PFSK-1 (cell line): ENCODE measurements around the gene INPP4B.

Source experiments
- FOXP2 ChIP-seq: optimal IDR thresholded peaks from 2 replicates; pipeline ENCODE3; 2011; ENCODE audit warnings: borderline replicate concordance, control low read depth, inconsistent platforms; ENCODE audit not compliant: insufficient read depth; ENCODE audit errors: extremely low read length, extremely low read depth
- POLR2AphosphoS5 ChIP-seq: IDR thresholded peaks from 2 replicates; pipeline ENCODE4 v1.6.1; 2012; ENCODE audit warnings: low read depth, mild to moderate bottlenecking, control low read depth, low read length, moderate library complexity
- REST ChIP-seq, 2 experiments: IDR thresholded peaks; 2 replicates each; pipeline versions ENCODE4 v1.6.1 to v1.8.0; 2011 to 2012; ENCODE audit warnings: low read depth in 2 of 2, low read length in 2 of 2, control low read depth in 1 of 2, inconsistent platforms in 1 of 2, mild to moderate bottlenecking in 1 of 2, moderate library complexity in 1 of 2; ENCODE audit not compliant: insufficient read depth in 1 of 2
- TAF1 ChIP-seq: IDR thresholded peaks from 2 replicates; pipeline ENCODE4 v1.6.1; 2012; ENCODE audit warnings: low read length, control low read depth, borderline replicate concordance; ENCODE audit not compliant: insufficient read depth

GRCh38 chr4:142194905-142195304, 651.2 kb downstream of the INPP4B start:
- no peak for TF ChIP-seq POLR2AphosphoS5
- no peak for TF ChIP-seq TAF1
- TF ChIP-seq REST (IDR thresholded peaks at IDR 0.05; ENCODE audit: insufficient read depth in 1 of 2, low read depth in 2 of 2, low read length in 2 of 2), result no peak
- no peak for TF ChIP-seq FOXP2
